Measurements from ENCODE around the gene FLACC1. TPM values are rescaled to one million over a fixed set of nuclear protein-coding genes. Genes with fewer than 3 reads are reported as not detected.

Gene FLACC1
- total RNA-seq, 1 experiment from 2014 or later: 0.87 TPM

GRCh38 chr2:201269764-201270163 is 87.4 kb downstream of the FLACC1 start:
- Histone ChIP-seq H3F3A (ENCODE audit: insufficient read depth, low read depth) (no peaks in the 10 kb centered on the region), H3K79me2 (ENCODE audit: low read depth) (peaks cover 4% of the 10 kb centered on the region; the same call in 1 of the 2 replicates), H3K4me1 (replicated peaks; ENCODE audit: insufficient read depth) (no peaks in the 10 kb centered on the region), H3K27me3 (ENCODE audit: insufficient read depth, low read depth) (no peaks in the 10 kb centered on the region), H3K9me3 (ENCODE audit: insufficient read depth, low read depth) (no peaks in the 10 kb centered on the region), H3K27ac (no peak overlapping the region), H2AFZ (no peak overlapping the region), H3K4me2 (no peak overlapping the region), H3K4me3 (no peak overlapping the region), H3K36me3 (ENCODE audit: low read depth) (peaks cover 35% of the 10 kb centered on the region), H3K9me2 (ENCODE audit: insufficient read depth) (no peaks in the 10 kb centered on the region), H4K20me1 (ENCODE audit: insufficient read depth) (no peaks in the 10 kb centered on the region)
- no peak for DNase-seq
- TF ChIP-seq EZH2 (IDR thresholded peaks at IDR 0.05; ENCODE audit: low read depth): no peak
- no peak for TF ChIP-seq CTCF (conservative IDR thresholded peaks at IDR 0.05)
- POLR2A ChIA-PET (ENCODE audit: unreplicated experiment): no interaction called here
- CTCF ChIA-PET: no interaction called here
- intact Hi-C loops (cut with micrococcal nuclease; ENCODE audit: unreplicated experiment): no loop called here
- BruUV-seq (replicated peaks): no TSS peak

GRCh38 chr2:201267278-201268030 is 89.7 kb downstream of the FLACC1 start:
- no peaks in the 10 kb centered on the region for H4K20me1 ChIP-seq (ENCODE audit: insufficient read depth)
- no peaks in the 10 kb centered on the region for H3K27me3 ChIP-seq (ENCODE audit: insufficient read depth, low read depth)
- no peaks in the 10 kb centered on the region for H3K9me3 ChIP-seq (ENCODE audit: insufficient read depth, low read depth)
- 0 out of 2 replicates have a peak, but pooled peaks cover 7% of the 10 kb centered on the region for H3F3A ChIP-seq (ENCODE audit: insufficient read depth, low read depth)
- no peak overlapping the region for H3K27ac ChIP-seq
- ChIA-PET POLR2A (ENCODE audit: unreplicated experiment) (no interaction called here), CTCF (interaction anchor here (0.7 kb wide), 1 partner anchor 8 kb away, joined by 3 read pairs; no protein-coding TSS in a partner anchor)
- no peak overlapping the region for H3K4me2 ChIP-seq
- H2AFZ ChIP-seq: no peak overlapping the region
- H3K4me3 ChIP-seq: no peak overlapping the region
- no peaks in the 10 kb centered on the region for H3K4me1 ChIP-seq (replicated peaks; ENCODE audit: insufficient read depth)
- BruUV-seq (replicated peaks): no TSS peak
- no peak for DNase-seq
- H3K9me2 ChIP-seq (ENCODE audit: insufficient read depth): no peaks in the 10 kb centered on the region
- H3K79me2 ChIP-seq (ENCODE audit: low read depth): peaks cover 27% of the 10 kb centered on the region
- intact Hi-C loops (cut with micrococcal nuclease; ENCODE audit: unreplicated experiment): no loop called here
- peaks cover 24% of the 10 kb centered on the region for H3K36me3 ChIP-seq (ENCODE audit: low read depth)
- TF ChIP-seq CTCF (conservative IDR thresholded peaks at IDR 0.05): no peak
- TF ChIP-seq EZH2 (IDR thresholded peaks at IDR 0.05; ENCODE audit: low read depth): no peak

- Histone ChIP-seq H3K27me3 (ENCODE audit: insufficient read depth, low read depth) (no peaks in the 10 kb centered on the region), H3F3A (ENCODE audit: insufficient read depth, low read depth) (0 out of 2 replicates have a peak, but pooled peaks cover 7% of the 10 kb centered on the region), H3K9me2 (ENCODE audit: insufficient read depth) (no peaks in the 10 kb centered on the region), H3K4me1 (replicated peaks; ENCODE audit: insufficient read depth) (0 out of 2 replicates have a peak, but pooled peaks cover 5% of the 10 kb centered on the region), H3K27ac (no peak overlapping the region), H3K4me2 (no peak overlapping the region), H3K36me3 (ENCODE audit: low read depth) (peaks cover 24% of the 10 kb centered on the region), H4K20me1 (ENCODE audit: insufficient read depth) (no peaks in the 10 kb centered on the region), H2AFZ (no peak overlapping the region), H3K4me3 (no peak overlapping the region), H3K9me3 (ENCODE audit: insufficient read depth, low read depth) (no peaks in the 10 kb centered on the region), H3K79me2 (ENCODE audit: low read depth) (peaks cover 33% of the 10 kb centered on the region)
- POLR2A ChIA-PET (ENCODE audit: unreplicated experiment): no interaction called here
- CTCF ChIA-PET: no interaction called here
- intact Hi-C loops (cut with micrococcal nuclease; ENCODE audit: unreplicated experiment): no loop called here
- BruUV-seq (replicated peaks): no TSS peak
- DNase-seq: no peak
- TF ChIP-seq CTCF (conservative IDR thresholded peaks at IDR 0.05) (no peak), EZH2 (IDR thresholded peaks at IDR 0.05; ENCODE audit: low read depth) (no peak)
Measured at GRCh38 chr2:201266629-201267028, 90.5 kb downstream of the FLACC1 start.
